Neuron (in vitro differentiated cells): ENCODE results near the gene NEDD8.
A peak's percentile ranks its signal among the peaks of the same experiment; 100 is the strongest.

Source experiments
- H2AFZ ChIP-seq: one replicate; pipeline ENCODE4 v1.6.1; 2013; ENCODE audit warnings: low read depth, mild to moderate bottlenecking, inconsistent platforms, low read length, moderate library complexity
- H3K27me3 ChIP-seq: one replicate; pipeline ENCODE4 v1.6.1; 2013; ENCODE audit warnings: low read length; ENCODE audit not compliant: insufficient read depth
- H3K36me3 ChIP-seq: one replicate; pipeline ENCODE4 v1.6.1; 2013; ENCODE audit warnings: low read length; ENCODE audit not compliant: insufficient read depth
- H3K4me1 ChIP-seq: one replicate; pipeline ENCODE4 v1.6.1; 2013; ENCODE audit warnings: low read length; ENCODE audit not compliant: insufficient read depth
- H3K4me3 ChIP-seq: 2 replicates; pipeline ENCODE4 v1.5.1; 2013; ENCODE audit warnings: mild to moderate bottlenecking, low read length, moderate library complexity
- H3K9me3 ChIP-seq: one replicate; pipeline ENCODE4 v1.6.1; 2013; ENCODE audit warnings: low read length

NEDD8 gene

DNA sequence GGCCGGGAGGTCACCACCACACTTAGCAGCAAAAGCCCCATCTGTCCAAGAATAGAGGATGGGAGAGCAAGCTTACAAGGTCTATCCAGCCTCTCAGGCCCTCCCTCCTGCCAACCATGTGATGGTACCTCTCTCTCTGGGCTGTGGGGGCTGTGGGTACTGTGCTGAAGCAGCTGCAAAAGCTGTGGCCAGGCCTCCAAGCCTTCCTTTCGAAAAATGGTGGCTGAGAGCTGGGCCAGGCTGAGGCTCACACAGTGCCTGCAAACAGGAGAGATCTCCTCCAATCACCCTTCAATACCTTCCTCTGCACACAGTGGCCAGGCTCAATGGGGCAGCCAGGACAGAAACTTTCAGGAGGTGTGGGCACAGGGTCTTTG is 44.6 kb downstream of the NEDD8 start:
- H3K36me3 ChIP-seq = peaks cover 61% of the 10 kb centered on the region
- no peaks in the 10 kb centered on the region for H3K27me3 ChIP-seq
- H2AFZ ChIP-seq = no peak overlapping the region
- H3K4me3 ChIP-seq = peak overlapping the region; percentile 69
- H3K4me1 ChIP-seq = peaks cover 23% of the 10 kb centered on the region
- H3K9me3 ChIP-seq = no peaks in the 10 kb centered on the region

DNA sequence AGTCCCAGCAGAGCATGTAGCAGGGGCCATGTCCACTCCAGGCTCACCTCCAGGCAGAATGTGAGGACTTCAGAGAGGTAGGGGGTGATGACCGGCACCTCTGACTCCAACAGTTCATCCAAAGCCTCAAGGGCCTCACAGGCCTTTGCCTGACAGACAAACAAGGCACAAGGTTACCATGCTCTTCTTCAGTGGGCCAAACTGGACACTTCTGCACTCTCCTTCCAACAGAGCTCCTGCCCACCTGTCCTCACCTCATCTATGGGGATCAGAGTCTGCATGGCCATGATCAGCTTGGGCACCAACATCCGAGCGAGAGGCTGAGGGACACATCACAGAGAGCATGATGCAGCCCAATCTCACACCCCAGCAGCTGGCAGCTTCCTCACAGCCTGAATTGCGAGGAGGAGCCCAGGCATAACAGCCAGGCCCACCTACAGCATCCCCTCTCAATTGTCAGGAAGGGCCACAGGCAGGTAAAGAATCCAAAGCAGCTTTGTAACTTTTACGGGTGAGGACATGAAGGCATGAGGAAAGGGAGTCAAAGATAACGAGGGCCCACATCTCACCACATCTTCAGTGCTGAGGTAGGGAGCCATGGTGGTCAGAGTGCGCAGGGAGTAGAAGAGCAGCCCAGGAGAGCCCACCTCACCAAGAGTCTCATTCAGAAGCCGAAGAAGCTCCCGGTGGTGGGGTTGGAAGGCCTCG is 45.2 kb downstream of the NEDD8 start:
- peaks cover 61% of the 10 kb centered on the region for H3K36me3 ChIP-seq

DNA sequence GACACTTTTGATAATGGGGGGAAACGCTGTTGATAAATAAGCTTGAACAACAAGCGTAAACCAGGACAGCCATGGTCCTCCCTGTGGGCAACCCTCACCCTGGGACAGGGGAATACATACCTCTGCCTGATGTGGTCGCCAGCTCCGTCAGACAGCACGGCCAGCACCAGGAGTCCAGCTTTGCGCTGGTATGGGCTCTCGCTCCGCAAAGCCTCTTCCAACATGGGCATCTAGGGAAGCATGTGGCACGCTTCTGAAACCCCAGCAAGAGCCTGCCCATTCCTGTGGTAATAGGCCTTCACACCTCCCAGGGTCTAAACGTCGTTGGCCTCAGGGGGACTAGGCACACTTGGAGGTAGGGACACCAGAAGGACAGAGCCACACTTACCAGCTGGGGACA is 46.4 kb downstream of the NEDD8 start:
- Histone ChIP-seq H2AFZ (no peak overlapping the region), H3K27me3 (no peaks in the 10 kb centered on the region), H3K4me3 (no peak overlapping the region), H3K36me3 (peaks cover 67% of the 10 kb centered on the region), H3K4me1 (peaks cover 20% of the 10 kb centered on the region), H3K9me3 (no peaks in the 10 kb centered on the region)

More for the DNA sequence above, 45.2 kb downstream of the NEDD8 start:
- no peak overlapping the region for H3K4me3 ChIP-seq
- H3K9me3 ChIP-seq = no peaks in the 10 kb centered on the region
- H3K4me1 ChIP-seq = peaks cover 20% of the 10 kb centered on the region
- no peak overlapping the region for H2AFZ ChIP-seq
- H3K27me3 ChIP-seq = no peaks in the 10 kb centered on the region

DNA sequence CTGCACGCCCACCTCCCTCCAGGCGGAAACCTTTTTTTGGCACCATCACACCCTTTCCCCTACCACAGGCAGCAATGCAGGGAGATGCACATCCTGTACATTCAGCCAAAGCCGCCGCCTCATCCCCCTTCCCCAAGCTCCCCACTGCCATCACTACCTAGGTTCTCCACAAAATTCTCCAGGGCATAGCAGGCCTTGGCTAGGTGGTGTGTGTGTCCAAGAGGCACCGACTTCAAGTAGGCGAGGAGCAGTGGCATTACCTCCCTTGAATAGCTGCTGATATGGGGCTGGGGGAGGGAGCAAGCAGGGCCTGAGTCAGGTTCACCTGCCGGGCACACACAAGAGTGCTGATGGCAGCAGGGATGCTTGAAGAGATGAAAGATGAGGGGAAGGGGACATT is 47.1 kb downstream of the NEDD8 start:
- Histone ChIP-seq H3K27me3 (no peaks in the 10 kb centered on the region), H2AFZ (no peak overlapping the region), H3K9me3 (no peaks in the 10 kb centered on the region), H3K4me1 (peaks cover 20% of the 10 kb centered on the region), H3K4me3 (no peak overlapping the region), H3K36me3 (peaks cover 68% of the 10 kb centered on the region)

DNA sequence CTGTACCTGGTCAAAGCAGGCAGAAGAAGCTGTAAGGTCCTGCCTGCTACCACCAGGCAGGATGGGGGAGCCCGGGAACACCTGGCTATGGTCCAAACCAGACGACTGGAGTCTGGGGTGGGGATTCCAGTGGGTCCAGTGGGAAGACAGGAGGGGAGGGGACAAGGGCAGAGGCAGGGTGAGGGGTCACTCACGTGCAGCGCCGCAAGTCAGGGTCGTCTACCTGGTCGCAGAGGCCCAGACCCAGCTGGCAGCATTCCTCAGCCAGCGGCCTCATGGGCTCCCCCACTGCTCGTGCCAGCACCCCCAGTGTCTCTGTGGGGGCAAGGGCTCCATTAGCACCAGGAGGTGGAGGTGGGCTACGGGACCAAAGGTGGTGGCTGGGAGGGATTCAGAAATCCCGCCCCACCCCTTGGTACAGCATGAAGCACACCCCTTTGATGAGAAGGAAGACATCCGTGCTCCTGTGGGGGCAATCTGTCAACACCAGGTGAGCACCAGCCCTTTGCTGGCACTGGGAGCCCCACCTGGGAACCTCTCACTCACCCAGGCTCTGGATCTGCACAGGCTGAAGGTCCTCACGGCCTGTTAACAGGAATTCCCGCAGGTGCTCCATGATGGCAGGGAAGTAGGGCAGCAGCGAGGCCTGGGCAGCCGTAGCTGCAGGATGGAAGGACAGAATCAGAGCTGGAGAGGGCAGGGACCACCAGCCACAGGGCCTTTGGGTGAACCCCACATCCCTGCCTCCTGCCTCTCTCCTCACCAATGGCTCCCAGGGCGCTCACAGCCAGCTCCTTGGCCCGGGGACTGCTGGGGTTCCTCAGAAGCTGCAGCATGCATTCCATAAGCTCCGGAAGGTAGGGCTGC is 47.8 kb downstream of the NEDD8 start:
- peaks cover 73% of the 10 kb centered on the region for H3K36me3 ChIP-seq

DNA sequence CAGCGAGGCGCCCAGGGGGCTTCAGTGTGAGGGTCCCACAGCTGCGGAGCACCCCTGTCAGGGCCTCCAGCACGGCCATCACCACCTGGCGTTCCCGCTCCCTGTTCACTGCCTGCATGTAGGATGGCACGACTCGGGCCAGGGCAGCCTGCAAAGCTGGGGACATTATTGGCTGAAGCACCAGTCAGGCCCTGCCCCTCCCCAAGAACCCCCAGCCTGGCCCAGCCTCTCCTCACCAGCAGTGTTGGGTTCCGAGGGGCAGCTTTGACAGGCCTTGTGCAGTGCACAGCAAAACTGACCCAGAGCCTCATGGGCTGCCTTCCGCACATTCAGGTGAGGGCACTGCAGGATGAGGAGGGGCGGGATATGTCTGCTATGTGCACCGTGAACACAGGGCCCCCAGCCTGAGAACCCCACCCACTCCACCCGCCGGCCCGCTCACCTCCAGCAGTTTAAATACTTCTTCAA is 49.1 kb downstream of the NEDD8 start:
- Histone ChIP-seq H3K36me3 (peaks cover 82% of the 10 kb centered on the region), H3K4me3 (no peak overlapping the region)

More for the DNA sequence above, 47.8 kb downstream of the NEDD8 start:
- no peak overlapping the region for H3K4me3 ChIP-seq
- H3K4me1 ChIP-seq = peaks cover 16% of the 10 kb centered on the region
- H2AFZ ChIP-seq = no peak overlapping the region
- H3K9me3 ChIP-seq = no peaks in the 10 kb centered on the region
- H3K27me3 ChIP-seq = no peaks in the 10 kb centered on the region

DNA sequence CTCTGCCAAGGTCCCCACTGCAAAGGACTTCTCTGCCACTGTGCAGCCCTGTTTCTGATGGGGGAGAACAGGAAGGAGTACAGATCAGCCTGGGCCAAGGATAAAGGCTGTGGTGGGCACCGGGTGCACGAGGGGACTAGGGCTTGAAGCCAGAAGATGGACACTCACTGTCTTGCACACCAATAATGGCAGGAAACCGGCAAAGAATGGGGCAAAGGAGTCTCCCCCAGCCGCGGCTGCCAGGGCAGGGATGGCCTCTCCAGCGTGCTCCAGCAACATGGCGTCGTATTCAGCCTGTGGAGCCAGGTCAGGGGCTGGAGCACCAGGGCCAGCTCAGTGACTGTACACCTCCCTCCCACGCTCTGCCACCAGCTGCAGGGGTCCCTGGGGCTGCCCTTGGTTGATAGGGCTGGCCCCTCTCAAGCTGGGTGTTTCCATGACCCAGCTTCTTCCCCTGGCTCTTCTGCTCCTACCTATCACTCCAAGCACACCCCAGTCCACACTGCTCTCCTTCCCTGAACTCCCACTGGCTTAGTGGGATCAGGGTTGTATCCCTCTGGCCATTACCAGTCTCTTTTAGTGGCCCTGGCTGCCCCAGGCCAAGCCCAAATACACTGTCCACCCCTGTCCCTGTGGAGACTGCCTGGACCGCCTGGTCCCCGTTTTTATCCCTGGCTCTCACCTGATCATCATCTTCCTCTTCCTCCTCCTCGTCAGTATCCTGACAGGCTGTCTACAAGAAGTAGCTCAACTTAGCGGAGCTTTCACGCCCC is 49.9 kb downstream of the NEDD8 start:
- Histone ChIP-seq H3K36me3 (peaks cover 82% of the 10 kb centered on the region), H2AFZ (no peak overlapping the region), H3K4me3 (no peak overlapping the region), H3K27me3 (no peaks in the 10 kb centered on the region), H3K9me3 (no peaks in the 10 kb centered on the region), H3K4me1 (peaks cover 2% of the 10 kb centered on the region)

More for the DNA sequence above, 49.1 kb downstream of the NEDD8 start:
- H3K4me1 ChIP-seq = peaks cover 9% of the 10 kb centered on the region
- H2AFZ ChIP-seq = no peak overlapping the region
- H3K27me3 ChIP-seq = no peaks in the 10 kb centered on the region
- H3K9me3 ChIP-seq = no peaks in the 10 kb centered on the region

DNA sequence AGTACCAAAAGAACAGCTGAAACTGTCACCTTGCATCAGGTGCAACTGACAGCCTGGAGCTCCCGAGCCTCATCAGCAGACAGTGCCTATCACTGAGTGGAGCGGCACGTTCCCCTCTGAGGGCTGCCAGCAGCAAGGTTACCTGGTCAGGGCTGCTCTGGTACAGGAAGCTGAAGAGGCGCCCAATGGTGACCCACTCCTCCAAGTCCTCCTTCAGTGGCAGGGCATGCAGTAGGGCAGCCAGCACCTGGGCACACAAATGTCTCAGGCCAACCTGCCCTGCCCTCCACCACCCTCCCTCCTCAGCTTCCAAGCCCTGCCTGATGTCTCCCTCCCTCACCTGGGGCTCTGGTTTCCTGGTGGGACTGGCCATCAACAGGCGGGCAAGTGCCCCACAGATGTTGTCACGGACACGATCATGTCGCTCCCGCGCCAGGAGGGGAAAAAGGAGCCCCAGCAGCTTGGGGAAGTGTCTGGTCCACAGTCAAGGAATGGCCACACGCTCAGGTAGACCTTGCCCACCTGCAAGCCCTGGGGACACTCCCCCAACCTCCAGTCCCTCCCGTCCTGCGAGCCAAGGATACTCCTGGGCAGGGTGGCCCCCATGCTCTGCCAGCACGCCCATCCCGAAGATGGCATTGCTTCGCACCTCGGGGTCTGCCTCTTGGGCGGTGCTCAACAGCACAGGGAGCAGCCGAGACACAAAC is 50.6 kb downstream of the NEDD8 start:
- Histone ChIP-seq H3K27me3 (no peaks in the 10 kb centered on the region), H3K9me3 (no peaks in the 10 kb centered on the region), H3K4me1 (no peaks in the 10 kb centered on the region), H2AFZ (no peak overlapping the region), H3K4me3 (no peak overlapping the region), H3K36me3 (peaks cover 79% of the 10 kb centered on the region)

DNA sequence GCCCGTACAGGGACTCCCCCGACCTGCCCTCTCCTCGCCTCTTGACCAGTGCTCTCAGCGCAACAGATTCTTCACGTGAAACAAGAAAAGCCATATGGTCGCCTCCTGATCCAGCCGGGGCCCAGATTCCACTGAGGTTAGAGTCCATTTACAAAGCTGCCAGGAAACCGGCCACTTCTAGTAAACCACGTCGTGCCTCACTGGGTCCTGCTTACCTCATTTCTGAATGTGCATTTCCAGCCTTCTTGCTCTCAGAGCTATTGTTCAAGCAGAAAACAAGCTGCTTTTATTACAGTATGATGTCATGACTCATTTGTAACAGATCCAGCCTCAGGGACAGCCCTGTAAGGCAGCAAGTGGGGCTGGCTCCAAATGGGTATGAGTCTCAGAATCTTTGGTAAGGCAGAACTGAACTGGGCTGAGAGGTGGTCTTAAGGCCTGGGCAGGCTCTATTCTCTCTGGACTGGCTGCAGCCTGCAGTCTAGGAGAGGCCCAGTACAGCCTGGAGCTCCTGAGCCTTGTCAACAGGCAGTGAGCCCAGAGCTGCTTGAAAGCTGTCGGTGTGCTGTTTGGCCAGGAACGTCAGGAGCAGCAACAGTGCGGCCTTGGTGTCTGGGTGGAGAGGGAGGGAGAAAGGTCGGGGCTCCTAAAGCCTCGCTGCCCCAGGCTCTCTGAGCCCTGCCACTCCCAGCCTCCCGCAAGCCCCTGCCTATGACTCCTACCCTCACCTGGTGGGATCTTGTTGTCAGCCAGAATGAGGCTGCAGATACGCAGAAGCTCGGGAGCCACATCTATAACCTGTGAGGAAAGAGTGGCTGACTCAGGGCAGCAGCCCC is 52.0 kb downstream of the NEDD8 start:
- H3K4me1 ChIP-seq = no peaks in the 10 kb centered on the region
- no peaks in the 10 kb centered on the region for H3K27me3 ChIP-seq
- no peak overlapping the region for H2AFZ ChIP-seq
- peaks cover 67% of the 10 kb centered on the region for H3K36me3 ChIP-seq
- no peaks in the 10 kb centered on the region for H3K9me3 ChIP-seq
- no peak overlapping the region for H3K4me3 ChIP-seq

DNA sequence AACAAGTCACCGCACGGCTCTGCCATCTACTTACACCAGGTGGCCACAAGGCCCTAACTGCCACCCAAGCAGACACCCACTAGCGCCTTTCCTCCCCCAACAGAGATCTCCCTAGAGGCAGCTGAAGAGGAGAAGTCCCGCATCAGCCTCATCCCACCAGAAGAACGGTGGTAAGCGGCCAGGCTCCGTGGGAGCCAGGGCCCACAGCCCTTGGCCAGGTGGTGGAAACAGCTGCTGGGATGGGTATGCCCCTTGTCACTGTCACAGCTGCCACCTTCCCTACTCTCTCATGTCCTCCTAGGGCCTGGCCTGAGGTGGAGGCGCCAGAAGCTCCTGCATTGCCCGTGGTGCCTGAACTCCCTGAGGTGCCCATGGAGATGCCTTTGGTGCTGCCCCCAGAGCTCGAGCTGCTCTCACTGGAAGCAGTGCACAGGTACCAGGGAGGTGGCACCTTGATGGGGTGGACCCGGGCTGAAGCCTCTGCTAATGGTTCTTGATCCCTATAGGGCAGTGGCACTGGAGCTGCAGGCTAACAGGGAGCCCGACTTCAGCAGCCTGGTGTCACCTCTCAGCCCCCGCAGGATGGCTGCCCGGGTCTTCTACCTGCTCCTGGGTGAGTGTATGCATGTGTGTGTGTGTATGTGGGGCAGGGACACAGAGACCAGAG is 52.7 kb downstream of the NEDD8 start:
- Histone ChIP-seq H3K4me1 (no peaks in the 10 kb centered on the region), H3K27me3 (no peaks in the 10 kb centered on the region), H3K4me3 (no peak overlapping the region), H3K36me3 (peaks cover 59% of the 10 kb centered on the region), H3K9me3 (no peaks in the 10 kb centered on the region), H2AFZ (no peak overlapping the region)

DNA sequence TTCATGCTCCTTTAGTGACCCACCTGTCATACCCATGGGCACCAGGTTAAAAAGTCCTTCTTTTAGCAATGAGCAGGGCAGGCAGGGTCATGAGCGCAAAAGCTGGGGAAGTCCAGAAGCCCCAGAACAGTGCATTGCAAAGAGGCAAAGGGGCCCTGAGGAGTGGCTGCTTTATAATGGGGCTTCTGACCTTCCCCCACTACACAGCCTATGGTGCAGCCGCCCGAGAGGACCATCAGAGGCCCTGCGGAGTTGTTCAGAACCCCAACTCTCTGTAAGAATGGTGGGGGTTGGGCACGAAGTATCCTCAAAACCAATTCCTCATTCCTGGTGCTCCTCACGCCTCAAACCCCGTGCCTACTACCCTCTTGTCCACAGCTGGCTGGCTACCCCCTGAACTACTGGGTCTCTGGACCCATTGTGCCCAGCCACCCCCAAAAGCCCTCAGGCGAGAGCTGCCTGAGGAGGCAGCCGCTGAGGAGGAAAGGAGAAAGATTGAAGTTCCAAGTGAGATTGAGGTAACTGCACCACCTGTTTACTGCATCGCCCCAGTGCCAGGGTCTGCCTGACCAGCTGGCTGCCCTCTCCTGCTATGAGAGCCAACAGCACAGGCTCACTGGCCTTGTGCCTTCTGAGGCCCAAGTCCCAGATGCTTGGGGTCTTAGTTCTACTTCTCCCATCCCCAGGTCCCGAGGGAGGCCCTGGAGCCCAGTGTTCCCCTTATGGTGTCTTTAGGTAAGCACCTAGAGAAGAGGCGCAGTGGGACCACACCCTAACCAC is 53.6 kb downstream of the NEDD8 start:
- H2AFZ ChIP-seq = no peak overlapping the region
- no peak overlapping the region for H3K4me3 ChIP-seq
- H3K4me1 ChIP-seq = no peaks in the 10 kb centered on the region
- H3K27me3 ChIP-seq = no peaks in the 10 kb centered on the region
- peaks cover 51% of the 10 kb centered on the region for H3K36me3 ChIP-seq
- no peaks in the 10 kb centered on the region for H3K9me3 ChIP-seq
